MM.1S (cell line): ENCODE data around the gene BCAR3.

ENCODE experiments used
- EZH2 ChIP-seq: fragments of 300-600 bp; sonication (generic); optimal IDR thresholded peaks from 2 replicates; pipeline ENCODE3; 2017; ENCODE audit warnings: low read depth, mild to moderate bottlenecking, antibody characterized with exemption, low read length, mixed read lengths
- TF ChIP-seq, protein P1 (sequence below): fragments of 300-600 bp; sonication (generic); IDR thresholded peaks from 2 replicates; pipeline ENCODE4 v1.5.1; 2016; ENCODE audit warnings: antibody characterized with exemption, low read length, mixed read lengths

DNA sequence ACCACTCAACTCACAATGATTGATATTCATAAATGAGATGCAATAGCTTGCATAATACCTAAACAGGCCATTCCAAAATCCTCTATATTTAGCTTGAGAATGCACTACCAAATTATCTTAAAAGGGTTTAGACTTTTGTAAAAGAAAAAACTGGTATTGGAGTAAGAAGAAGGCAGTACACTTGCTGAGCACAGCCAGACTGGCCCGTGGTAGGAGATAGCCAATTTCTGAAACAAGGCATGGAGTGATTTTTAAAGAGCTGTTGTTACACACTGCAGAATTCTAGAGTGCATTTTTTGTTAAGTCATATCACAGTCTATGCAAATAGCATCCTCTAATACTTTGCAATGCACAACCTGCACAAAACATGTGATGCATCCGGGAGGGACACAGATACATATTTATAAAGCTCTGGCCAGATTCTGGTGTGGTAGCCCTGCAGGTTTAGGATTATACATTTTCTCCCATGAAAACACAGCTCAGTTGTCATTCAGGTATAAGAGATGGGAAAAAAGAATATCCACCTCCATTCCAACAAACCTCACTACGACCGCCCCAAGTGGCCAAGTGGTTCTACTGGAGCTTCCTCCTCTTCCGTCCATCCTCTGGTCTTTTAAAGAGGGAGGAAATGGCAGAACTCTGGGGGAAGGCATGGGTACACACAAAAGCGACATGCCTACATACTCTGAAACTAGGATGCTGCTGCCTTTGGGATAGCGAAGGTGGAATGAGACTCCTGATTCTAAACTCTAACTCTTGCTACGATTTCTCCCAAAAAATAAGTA lies 40.8 kb downstream of the BCAR3 start:
- TF ChIP-seq, protein P1, sequence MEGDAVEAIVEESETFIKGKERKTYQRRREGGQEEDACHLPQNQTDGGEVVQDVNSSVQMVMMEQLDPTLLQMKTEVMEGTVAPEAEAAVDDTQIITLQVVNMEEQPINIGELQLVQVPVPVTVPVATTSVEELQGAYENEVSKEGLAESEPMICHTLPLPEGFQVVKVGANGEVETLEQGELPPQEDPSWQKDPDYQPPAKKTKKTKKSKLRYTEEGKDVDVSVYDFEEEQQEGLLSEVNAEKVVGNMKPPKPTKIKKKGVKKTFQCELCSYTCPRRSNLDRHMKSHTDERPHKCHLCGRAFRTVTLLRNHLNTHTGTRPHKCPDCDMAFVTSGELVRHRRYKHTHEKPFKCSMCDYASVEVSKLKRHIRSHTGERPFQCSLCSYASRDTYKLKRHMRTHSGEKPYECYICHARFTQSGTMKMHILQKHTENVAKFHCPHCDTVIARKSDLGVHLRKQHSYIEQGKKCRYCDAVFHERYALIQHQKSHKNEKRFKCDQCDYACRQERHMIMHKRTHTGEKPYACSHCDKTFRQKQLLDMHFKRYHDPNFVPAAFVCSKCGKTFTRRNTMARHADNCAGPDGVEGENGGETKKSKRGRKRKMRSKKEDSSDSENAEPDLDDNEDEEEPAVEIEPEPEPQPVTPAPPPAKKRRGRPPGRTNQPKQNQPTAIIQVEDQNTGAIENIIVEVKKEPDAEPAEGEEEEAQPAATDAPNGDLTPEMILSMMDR: no peak
- TF ChIP-seq EZH2: no peak
